B cell (primary cell): Measurements from ENCODE around the gene NEUROD2. TPM values are rescaled to one million over a fixed set of nuclear protein-coding genes. Genes with fewer than 3 reads are reported as not detected.

Experiments
- ATAC-seq: fragments of 200-7000 bp; cut with Tn5 transposase; one replicate; pipeline ENCODE4 v1.10.0; 2021; ENCODE audit warnings: low read depth, mild to moderate bottlenecking, moderate number of reproducible peaks, moderate library complexity
- CTCF ChIA-PET: fragments of 350-600 bp; sonication (Branson Sonifier 250); formaldehyde crosslinking; loops from one replicate; lab custom pipeline; 2021; ENCODE audit warnings: antibody characterized with exemption, inconsistent platforms; lab: Charles Lee
- POLR2A ChIA-PET: fragments of 350-600 bp; sonication (Branson Sonifier 250); formaldehyde crosslinking; loops from one replicate; lab custom pipeline; 2021; ENCODE audit warnings: antibody characterized with exemption; lab: Charles Lee
- DNase-seq: peaks from one replicate; pipeline ENCODE4 v3.0.0; 2013
- H2AFZ ChIP-seq: 2 replicates; pipeline ENCODE4 v1.6.1; 2012; ENCODE audit warnings: mild to moderate bottlenecking, low read depth, low read length; ENCODE audit not compliant: insufficient read depth, poor library complexity, severe bottlenecking
- H3K27ac ChIP-seq, 2 donors: 1 replicate in 1 of 2; 2 replicates in 1 of 2; pipeline ENCODE4 v1.5.1; 2012 to 2013; ENCODE audit warnings: low read length in 2 of 2, mild to moderate bottlenecking in 2 of 2, moderate library complexity in 1 of 2
- H3K27me3 ChIP-seq, 4 experiments: fragments of 200-600 bp in 1 of 4; sonication (generic) in 1 of 4; replicated peaks in 1 of 4; 1 replicate in 2 of 4; 2 replicates in 2 of 4; pipeline versions ENCODE4 v1.6.1 to v1.7.0; 2013 to 2016; ENCODE audit warnings: low read length in 3 of 4, mild to moderate bottlenecking in 2 of 4, mixed read lengths in 1 of 4, moderate library complexity in 1 of 4; ENCODE audit not compliant: insufficient read depth in 4 of 4, control insufficient read depth in 3 of 4; ENCODE audit errors: control extremely low read depth in 1 of 4
- H3K36me3 ChIP-seq, 2 experiments: replicated peaks in 1 of 2; 1 replicate in 1 of 2; 2 replicates in 1 of 2; pipeline versions ENCODE4 v1.6.1 to v1.7.1; 2013; ENCODE audit warnings: low read length in 1 of 2; ENCODE audit not compliant: insufficient read depth in 2 of 2, control insufficient read depth in 1 of 2; ENCODE audit errors: control extremely low read depth in 1 of 2, extremely low read depth in 1 of 2
- H3K4me1 ChIP-seq, 2 donors: fragments of 200-600 bp in 1 of 2; sonication (generic) in 1 of 2; 1 replicate in 1 of 2; 2 replicates in 1 of 2; pipeline versions ENCODE4 v1.5.1 to v1.6.1; 2013 to 2017; ENCODE audit warnings: low read length in 2 of 2; ENCODE audit not compliant: control insufficient read depth in 2 of 2, insufficient read depth in 2 of 2
- H3K4me2 ChIP-seq: replicated peaks from 2 replicates; pipeline ENCODE3; 2012; ENCODE audit warnings: mild to moderate bottlenecking, low read depth, low read length; ENCODE audit not compliant: poor library complexity, severe bottlenecking
- H3K4me3 ChIP-seq, 5 experiments: fragments of 200-600 bp in 1 of 5; sonication (generic) in 1 of 5; 1 replicate in 3 of 5; 2 replicates in 2 of 5; pipeline versions ENCODE4 v1.5.1 to v1.7.0; 2011 to 2016; ENCODE audit warnings: low read length in 4 of 5, mild to moderate bottlenecking in 4 of 5, low read depth in 2 of 5, control low read depth in 1 of 5, moderate library complexity in 1 of 5; ENCODE audit not compliant: insufficient read depth in 1 of 5; ENCODE audit errors: control extremely low read depth in 1 of 5, extremely low read depth in 1 of 5
- H3K79me2 ChIP-seq: fragments of 200-600 bp; sonication (generic); one replicate; pipeline ENCODE4 v1.6.0; 2016; ENCODE audit warnings: low read length; ENCODE audit not compliant: control insufficient read depth, insufficient read depth
- H3K9ac ChIP-seq: fragments of 200-600 bp; sonication (generic); 2 replicates; pipeline ENCODE4 v1.6.1; 2017; ENCODE audit warnings: mild to moderate bottlenecking, low read length, moderate library complexity
- H3K9me3 ChIP-seq, 3 donors: one replicate each; pipeline versions ENCODE4 v1.6.1 to v1.7.1; 2013; ENCODE audit warnings: low read length in 2 of 3; ENCODE audit not compliant: control insufficient read depth in 2 of 3, insufficient read depth in 1 of 3; ENCODE audit errors: control extremely low read depth in 1 of 3
- H4K20me1 ChIP-seq: 2 replicates; pipeline ENCODE4 v1.6.0; 2012; ENCODE audit warnings: mild to moderate bottlenecking, low read length; ENCODE audit not compliant: insufficient read depth, control insufficient read depth, poor library complexity, severe bottlenecking
- H3K27ac Mint-ChIP-seq: one replicate; pipeline ENCODE4 v1.8.0; 2021; ENCODE audit warnings: mixed read lengths
- H3K27me3 Mint-ChIP-seq: one replicate; pipeline ENCODE4 v1.8.0; 2021; ENCODE audit warnings: mixed read lengths
- H3K4me1 Mint-ChIP-seq: one replicate; pipeline ENCODE4 v1.8.0; 2021; ENCODE audit warnings: mixed read lengths
- H3K4me3 Mint-ChIP-seq: one replicate; pipeline ENCODE4 v1.8.0; 2021; ENCODE audit warnings: mixed read lengths
- H3K9me3 Mint-ChIP-seq: one replicate; pipeline ENCODE4 v1.8.0; 2022; ENCODE audit warnings: mixed read lengths; ENCODE audit not compliant: insufficient read depth
- CTCF ChIP-seq: fragments of 200-600 bp; IDR thresholded peaks from one replicate; pipeline ENCODE4 v1.8.0; 2022; ENCODE audit warnings: antibody characterized with exemption, mild to moderate bottlenecking
- EZH2 ChIP-seq: IDR thresholded peaks from 2 replicates; pipeline ENCODE4 v1.6.1; 2012; ENCODE audit warnings: borderline replicate concordance, low read depth, mild to moderate bottlenecking, moderate library complexity, low read length; ENCODE audit not compliant: insufficient read depth, poor library complexity, severe bottlenecking
- WGBS: methylation state at CpG from one replicate; pipeline ENCODE4 v1.1.5; 2013; ENCODE audit warnings: missing lambda C conversion rate; ENCODE audit not compliant: insufficient coverage; 5-methylcytosine and 5-hydroxymethylcytosine counted together
- intact Hi-C: fragments of 100-400 bp; cut with micrococcal nuclease; formaldehyde crosslinking; loops from one replicate; pipeline ENCODE4 v1.10.0; 2022
- polyA plus RNA-seq: library from polyadenylated mRNA; depleted of rRNA; stranded (reverse); fragments of >200 nt; gene quantifications from 2 replicates; pipeline ENCODE4 v1.2.3, GENCODE V29; 2012
- total RNA-seq, 2 donors: library from RNA; stranded (reverse); fragments of 120-200 nt in 1 of 2; gene quantifications; 1 replicate in 1 of 2; 2 replicates in 1 of 2; pipeline versions ENCODE4 v1.2.3 to v1.2.4, GENCODE V29; 2013 to 2022

The NEUROD2 gene
- total and polyA plus RNA-seq, 2 donors (not counting 1 experiment from before 2014, with no cell fraction given), result 0.04 TPM; not detected in 1

DNA sequence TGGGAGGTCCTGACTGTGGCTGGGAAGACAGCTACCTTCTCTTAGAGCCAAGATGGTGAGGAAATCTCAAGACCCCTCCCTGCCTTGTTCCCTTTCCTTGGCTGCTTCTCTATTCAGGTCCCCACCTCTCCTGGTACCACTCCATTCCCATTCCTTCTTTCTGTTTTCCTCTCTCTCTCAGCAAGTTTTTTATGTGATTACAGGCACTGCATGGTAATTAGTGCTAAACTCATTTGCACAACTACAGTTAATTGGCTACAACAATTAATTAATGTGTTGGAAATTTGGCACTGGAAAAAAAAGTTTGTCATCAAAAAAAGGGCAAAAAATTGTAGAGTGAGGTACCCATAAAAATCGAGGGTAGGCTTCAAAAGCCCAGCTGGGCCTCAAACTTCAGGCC is 45.3 kb downstream of the NEUROD2 start:
- ChIA-PET CTCF (no interaction called here), POLR2A (interaction anchor here (1.1 kb wide), 1 partner anchor 63 kb away, joined by 5 read pairs; no protein-coding TSS in a partner anchor)
- Mint-ChIP-seq H3K4me1 (peaks cover 6% of the 10 kb centered on the region), H3K27me3 (no peaks in the 10 kb centered on the region), H3K4me3 (no peak overlapping the region), H3K9me3 (no peaks in the 10 kb centered on the region), H3K27ac (no peak overlapping the region)
- Histone ChIP-seq H3K4me3 (no peak overlapping the region), H3K27ac (no peak overlapping the region), H3K9ac (no peak overlapping the region), H3K4me1 (peaks cover 0 to 5% of the 10 kb centered on the region in 2 donors), H4K20me1 (no peaks in the 10 kb centered on the region), H3K9me3 (no peaks in the 10 kb centered on the region), H3K4me2 (no peak overlapping the region), H3K79me2 (no peaks in the 10 kb centered on the region), H2AFZ (no peak overlapping the region), H3K36me3 (peaks cover 11 to 29% of the 10 kb centered on the region in 2 experiments), H3K27me3 (no peaks in the 10 kb centered on the region)
- DNase-seq (no peak), ATAC-seq (no peak)
- WGBS, result 80% methylated on average over 1 of the region's 1 CpG
- no peak for TF ChIP-seq EZH2
- TF ChIP-seq CTCF, result no peak
- intact Hi-C loops, result no loop called here

GRCh38 chr17:39556423-39556822 is 51.3 kb downstream of the NEUROD2 start:
- no peak overlapping the region for H3K4me3 Mint-ChIP-seq
- ChIA-PET CTCF (interaction anchor here (0.9 to 14.3 kb wide), 3 partner anchors 9 to 316 kb away, joined by 3 to 262 read pairs (median 11); no protein-coding TSS in a partner anchor), POLR2A (no interaction called here)
- no peak overlapping the region for H2AFZ ChIP-seq
- ATAC-seq, result no peak
- H4K20me1 ChIP-seq, result no peaks in the 10 kb centered on the region
- no peak overlapping the region for H3K27ac ChIP-seq
- no peaks in the 10 kb centered on the region for H3K9me3 Mint-ChIP-seq
- no peak for DNase-seq
- peaks cover 0 to 43% of the 10 kb centered on the region in 2 experiments for H3K36me3 ChIP-seq
- no peaks in the 10 kb centered on the region for H3K79me2 ChIP-seq
- H3K27me3 ChIP-seq, result no peaks in the 10 kb centered on the region
- TF ChIP-seq EZH2, result no peak
- TF ChIP-seq CTCF, result no peak
- no peak overlapping the region for H3K4me3 ChIP-seq
- H3K27me3 Mint-ChIP-seq, result no peaks in the 10 kb centered on the region
- WGBS, result no CpG with 5 or more reads among the region's 1 CpG
- intact Hi-C loops, result no loop called here
- H3K4me2 ChIP-seq, result no peak overlapping the region
- no peak overlapping the region for H3K9ac ChIP-seq
- peaks cover 5 to 6% of the 10 kb centered on the region in 2 donors for H3K4me1 ChIP-seq
- no peaks in the 10 kb centered on the region for H3K9me3 ChIP-seq
- H3K4me1 Mint-ChIP-seq, result peaks cover 9% of the 10 kb centered on the region
- H3K27ac Mint-ChIP-seq, result no peak overlapping the region
